ENCODE measurements around the gene SLC39A11. TPM values are rescaled to one million over a fixed set of nuclear protein-coding genes. Genes with fewer than 3 reads are reported as not detected.
A peak's percentile ranks its signal among the peaks of the same experiment; 100 is the strongest.
"Not testable (repeated sequence)": the region's sequence is repeated elsewhere in the genome, so short reads cannot be mapped to it uniquely, and the experiment has no call there.

SLC39A11 gene
- polyA plus RNA-seq, 3 donors: 27.0 to 30.4 (median 27.4) TPM

- no peak for DNase-seq (ENCODE audit: low read depth in 3 of 3, low spot score in 2 of 3)
These were observed 281.4 kb downstream of the SLC39A11 start for GRCh38 chr17:72810991-72811508.

GRCh38 chr17:72806011-72806410, 286.5 kb downstream of the SLC39A11 start:
- no peak for DNase-seq (ENCODE audit: low read depth in 3 of 3, low spot score in 2 of 3)

- no peak for DNase-seq (ENCODE audit: low read depth in 3 of 3, low spot score in 2 of 3)
These were observed 287.4 kb downstream of the SLC39A11 start for GRCh38 chr17:72804949-72805707.

- no peak for DNase-seq (ENCODE audit: low read depth in 3 of 3, low spot score in 2 of 3)
These were observed 289.8 kb downstream of the SLC39A11 start for GRCh38 chr17:72802726-72803125.

GRCh38 chr17:72797142-72797541, 295.3 kb downstream of the SLC39A11 start:
- DNase-seq (ENCODE audit: low read depth in 3 of 3, low spot score in 2 of 3): no peak

- DNase-seq (ENCODE audit: low read depth in 3 of 3, low spot score in 2 of 3): no peak
These were observed 296.5 kb downstream of the SLC39A11 start for GRCh38 chr17:72795941-72796340.

- DNase-seq (ENCODE audit: low read depth in 3 of 3, low spot score in 2 of 3): no peak
These were observed 298.3 kb downstream of the SLC39A11 start for GRCh38 chr17:72794152-72794551.

- DNase-seq (ENCODE audit: low read depth in 3 of 3, low spot score in 2 of 3): no peak
These were observed 299.7 kb downstream of the SLC39A11 start for GRCh38 chr17:72792771-72793170.

- no peak for DNase-seq (ENCODE audit: low read depth in 3 of 3, low spot score in 2 of 3)
These were observed 302.3 kb downstream of the SLC39A11 start for GRCh38 chr17:72790190-72790589.

GRCh38 chr17:72789711-72790110, 302.8 kb downstream of the SLC39A11 start:
- DNase-seq (ENCODE audit: low read depth in 3 of 3, low spot score in 2 of 3): no peak

GRCh38 chr17:72788950-72789585, 303.4 kb downstream of the SLC39A11 start:
- DNase-seq (ENCODE audit: low read depth in 3 of 3, low spot score in 2 of 3): no peak

GRCh38 chr17:72786209-72786608, 306.3 kb downstream of the SLC39A11 start:
- DNase-seq (ENCODE audit: low read depth in 3 of 3, low spot score in 2 of 3): no peak

- no peak for DNase-seq (ENCODE audit: low read depth in 3 of 3, low spot score in 2 of 3)
These were observed 309.3 kb downstream of the SLC39A11 start for GRCh38 chr17:72782985-72783701.

GRCh38 chr17:72782437-72782836, 310.1 kb downstream of the SLC39A11 start:
- DNase-seq (ENCODE audit: low read depth in 3 of 3, low spot score in 2 of 3): not testable (repeated sequence)

GRCh38 chr17:72778169-72779151, 314.0 kb downstream of the SLC39A11 start:
- DNase-seq (ENCODE audit: low read depth in 3 of 3, low spot score in 2 of 3): no peak

- no peak for DNase-seq (ENCODE audit: low read depth in 3 of 3, low spot score in 2 of 3)
These were observed 316.6 kb downstream of the SLC39A11 start for GRCh38 chr17:72775919-72776318.

- no peak for DNase-seq (ENCODE audit: low read depth in 3 of 3, low spot score in 2 of 3)
These were observed 317.3 kb downstream of the SLC39A11 start for GRCh38 chr17:72775237-72775636.

GRCh38 chr17:72774236-72774635, 318.3 kb downstream of the SLC39A11 start:
- peak; percentile 47 to 72 (median 48) for DNase-seq (ENCODE audit: low read depth in 3 of 3, low spot score in 2 of 3)

- DNase-seq (ENCODE audit: low read depth in 3 of 3, low spot score in 2 of 3): not testable (repeated sequence)
These were observed 319.3 kb downstream of the SLC39A11 start for GRCh38 chr17:72773225-72773624.

- DNase-seq (ENCODE audit: low read depth in 3 of 3, low spot score in 2 of 3): no peak
These were observed 320.1 kb downstream of the SLC39A11 start for GRCh38 chr17:72772331-72772821.

All from right renal cortex interstitium (tissue), 3 donors.